H9 (cell line): ENCODE measurements around the gene TSGA10IP. TPM values are rescaled to one million over a fixed set of nuclear protein-coding genes. Genes with fewer than 3 reads are reported as not detected.

Experiments
- DNase-seq: peaks from one replicate; pipeline ENCODE4 v3.0.0-alpha.2; 2017
- H2AFZ ChIP-seq: one replicate; pipeline ENCODE4 v1.6.1; 2013; ENCODE audit warnings: mild to moderate bottlenecking, low read length, control low read depth, moderate library complexity
- H2AK5ac ChIP-seq: 2 replicates; pipeline ENCODE4 v1.6.1; 2013; ENCODE audit warnings: low read length, control low read depth, mixed read lengths; ENCODE audit not compliant: insufficient read length
- H2BK120ac ChIP-seq: one replicate; pipeline ENCODE4 v1.6.1; 2013; ENCODE audit warnings: low read depth, mild to moderate bottlenecking, low read length, control low read depth, inconsistent platforms; ENCODE audit not compliant: poor library complexity, severe bottlenecking
- H2BK12ac ChIP-seq: 2 replicates; pipeline ENCODE4 v1.6.1; 2013; ENCODE audit warnings: low read length, control low read depth, mixed read lengths, low read depth; ENCODE audit not compliant: insufficient read length
- H2BK15ac ChIP-seq: 2 replicates; pipeline ENCODE4 v1.6.1; 2013; ENCODE audit warnings: low read depth, low read length, control low read depth
- H2BK20ac ChIP-seq: one replicate; pipeline ENCODE4 v1.6.1; 2013; ENCODE audit warnings: low read depth, mild to moderate bottlenecking, low read length, control low read depth, inconsistent platforms; ENCODE audit not compliant: poor library complexity, severe bottlenecking
- H2BK5ac ChIP-seq: 2 replicates; pipeline ENCODE4 v1.6.1; 2013; ENCODE audit warnings: low read length, control low read depth, mixed read lengths; ENCODE audit not compliant: insufficient read length
- H3K14ac ChIP-seq: 2 replicates; pipeline ENCODE4 v1.6.1; 2013; ENCODE audit warnings: low read length, control low read depth; ENCODE audit not compliant: insufficient read depth
- H3K18ac ChIP-seq: 2 replicates; pipeline ENCODE4 v1.6.1; 2013; ENCODE audit warnings: low read depth, mild to moderate bottlenecking, mixed read lengths, low read length, control low read depth; ENCODE audit not compliant: insufficient read length
- H3K23ac ChIP-seq: 2 replicates; pipeline ENCODE4 v1.6.1; 2013; ENCODE audit warnings: low read length, control low read depth, mixed read lengths, low read depth; ENCODE audit not compliant: insufficient read length
- H3K23me2 ChIP-seq: 2 replicates; pipeline ENCODE4 v1.6.1; 2013; ENCODE audit warnings: low read depth, mild to moderate bottlenecking, mixed read lengths, low read length, control low read depth; ENCODE audit not compliant: insufficient read length, poor library complexity, severe bottlenecking
- H3K27ac ChIP-seq: 2 replicates; pipeline ENCODE4 v1.5.1; 2013; ENCODE audit warnings: low read length, control low read depth, mixed read lengths, low read depth; ENCODE audit not compliant: insufficient read length
- H3K27me3 ChIP-seq: 2 replicates; pipeline ENCODE4 v1.6.1; 2013; ENCODE audit warnings: low read length, control low read depth, inconsistent platforms; ENCODE audit not compliant: insufficient read depth
- H3K4ac ChIP-seq: 2 replicates; pipeline ENCODE4 v1.6.1; 2013; ENCODE audit warnings: low read depth, mild to moderate bottlenecking, control low read depth, inconsistent platforms, low read length, moderate library complexity
- H3K4me1 ChIP-seq: 2 replicates; pipeline ENCODE4 v1.6.1; 2013; ENCODE audit warnings: low read length, control low read depth, inconsistent platforms; ENCODE audit not compliant: insufficient read depth
- H3K4me2 ChIP-seq: 2 replicates; pipeline ENCODE4 v1.6.1; 2013; ENCODE audit warnings: low read length, control low read depth, mixed read lengths; ENCODE audit not compliant: insufficient read length, insufficient read depth
- H3K56ac ChIP-seq: 2 replicates; pipeline ENCODE4 v1.6.1; 2013; ENCODE audit warnings: low read depth, mild to moderate bottlenecking, mixed read lengths, low read length, control low read depth; ENCODE audit not compliant: insufficient read length
- H3K79me1 ChIP-seq: 2 replicates; pipeline ENCODE4 v1.6.1; 2013; ENCODE audit warnings: low read depth, mild to moderate bottlenecking, moderate library complexity, low read length, control low read depth, inconsistent platforms; ENCODE audit not compliant: insufficient read depth, poor library complexity, severe bottlenecking
- H3K79me2 ChIP-seq: 2 replicates; pipeline ENCODE4 v1.6.1; 2013; ENCODE audit warnings: low read length, control low read depth, inconsistent platforms; ENCODE audit not compliant: insufficient read depth
- H3K9ac ChIP-seq: 2 replicates; pipeline ENCODE4 v1.6.1; 2013; ENCODE audit warnings: low read length, control low read depth, mixed read lengths; ENCODE audit not compliant: insufficient read length; ENCODE audit errors: extremely low read depth
- H3K9me3 ChIP-seq: one replicate; pipeline ENCODE4 v1.6.1; 2013; ENCODE audit warnings: low read depth, low read length, inconsistent platforms; ENCODE audit not compliant: control insufficient read depth
- H3T11ph ChIP-seq: one replicate; pipeline ENCODE4 v1.6.1; 2013; ENCODE audit warnings: mild to moderate bottlenecking, low read length, control low read depth, inconsistent platforms
- H4K20me1 ChIP-seq: one replicate; pipeline ENCODE4 v1.6.1; 2013; ENCODE audit not compliant: control insufficient read depth, insufficient read length, insufficient read depth
- H4K5ac ChIP-seq: 2 replicates; pipeline ENCODE4 v1.6.1; 2013; ENCODE audit warnings: low read depth, mild to moderate bottlenecking, mixed read lengths, low read length, control low read depth; ENCODE audit not compliant: insufficient read length
- H4K8ac ChIP-seq: replicated peaks from 2 replicates; pipeline ENCODE4 v1.6.1; 2013; ENCODE audit warnings: low read length, control low read depth, mixed read lengths, low read depth; ENCODE audit not compliant: insufficient read length
- H4K91ac ChIP-seq: 2 replicates; pipeline ENCODE4 v1.6.1; 2013; ENCODE audit warnings: low read depth, mild to moderate bottlenecking, moderate library complexity, mixed read lengths, low read length, control low read depth; ENCODE audit not compliant: insufficient read length
- H3K27ac Mint-ChIP-seq, 3 experiments: 2 replicates in 2 of 3; 3 replicates in 1 of 3; pipeline ENCODE4 v1.8.0; 2020 to 2021; ENCODE audit warnings: mixed read lengths in 3 of 3, mild to moderate bottlenecking in 1 of 3, moderate library complexity in 1 of 3
- H3K27me3 Mint-ChIP-seq: 2 replicates; pipeline ENCODE4 v1.8.0; 2021; ENCODE audit warnings: low read depth, mild to moderate bottlenecking, moderate library complexity, mixed read lengths
- H3K36me3 Mint-ChIP-seq, 3 experiments: 2 replicates in 2 of 3; 3 replicates in 1 of 3; pipeline ENCODE4 v1.8.0; 2020 to 2021; ENCODE audit warnings: low read depth in 3 of 3, mixed read lengths in 3 of 3; ENCODE audit not compliant: insufficient read depth in 1 of 3
- H3K4me1 Mint-ChIP-seq, 2 experiments: 2 replicates each; pipeline ENCODE4 v1.8.0; 2020; ENCODE audit warnings: mixed read lengths in 2 of 2
- H3K4me3 Mint-ChIP-seq, 2 experiments: 2 replicates in 1 of 2; 3 replicates in 1 of 2; pipeline ENCODE4 v1.8.0; 2020 to 2021; ENCODE audit warnings: mild to moderate bottlenecking in 2 of 2, mixed read lengths in 2 of 2, moderate library complexity in 1 of 2
- H3K9me3 Mint-ChIP-seq, 2 experiments: 2 replicates in 1 of 2; 3 replicates in 1 of 2; pipeline ENCODE4 v1.8.0; 2020; ENCODE audit warnings: mild to moderate bottlenecking in 2 of 2, mixed read lengths in 2 of 2, moderate library complexity in 1 of 2
- WGBS: extraction: QIAGEN DNeasy Blood & Tissue Kit; methylation state at CpG from one replicate; pipeline ENCODE4 v1.1.7; 2013; ENCODE audit warnings: missing lambda C conversion rate, low lambda C conversion rate, mixed read lengths; ENCODE audit not compliant: insufficient read length; ENCODE audit errors: extremely low coverage; 5-methylcytosine and 5-hydroxymethylcytosine counted together
- total RNA-seq: library from RNA; stranded (reverse); gene quantifications from 2 replicates; pipeline ENCODE4 v1.2.1, GENCODE V29; 2021
- TF ChIP-seq, protein P1 (sequence below): fragments of 200-600 bp; sonication (generic); conservative IDR thresholded peaks from 3 replicates; pipeline ENCODE4 v1.8.0; 2021; ENCODE audit warnings: antibody characterized with exemption, mild to moderate bottlenecking

TSGA10IP gene
- total RNA-seq, 1 experiment from 2014 or later: 2.2 TPM

DNA sequence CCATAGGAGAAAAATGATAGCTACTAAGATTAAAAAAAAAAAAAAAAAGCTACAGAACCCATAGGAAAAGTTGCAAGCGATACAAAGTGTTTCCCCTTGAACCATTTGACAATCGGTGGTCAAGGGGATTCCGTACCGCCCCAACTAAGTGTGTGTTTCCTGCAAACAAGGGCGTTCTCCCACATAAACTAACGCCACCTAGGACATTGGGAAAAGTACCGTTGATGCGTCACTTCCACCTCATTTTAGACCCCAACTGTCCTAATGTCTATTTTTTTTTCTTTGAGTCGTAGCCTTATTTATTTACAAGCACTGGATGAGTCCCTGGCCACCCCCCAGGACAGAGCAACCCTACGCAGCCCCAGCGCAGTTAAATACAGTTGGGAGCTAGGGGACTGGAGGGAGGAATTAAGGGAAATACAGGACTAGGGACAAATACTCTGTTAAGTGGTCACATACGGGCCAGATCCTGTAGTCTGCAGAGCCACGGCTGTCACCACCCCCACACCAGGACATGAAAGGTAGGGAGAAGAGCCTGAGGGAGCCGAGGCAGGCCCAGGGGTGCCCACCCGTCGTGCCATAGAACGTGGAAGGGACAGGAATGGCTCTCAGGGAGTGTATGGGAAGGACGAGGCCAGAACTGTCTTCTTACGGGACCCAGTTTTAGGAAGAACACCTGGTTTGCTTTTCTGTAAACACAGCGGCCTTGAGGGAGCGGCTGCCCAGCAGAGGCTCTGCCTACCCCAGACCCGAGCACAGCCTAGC is 37.7 kb downstream of the TSGA10IP start:
- H3K9me3 ChIP-seq: no peaks in the 10 kb centered on the region
- no peak overlapping the region for H2BK15ac ChIP-seq
- no peak overlapping the region for H3K18ac ChIP-seq
- no peaks in the 10 kb centered on the region for H3K79me1 ChIP-seq
- H2BK120ac ChIP-seq: no peak overlapping the region
- H4K20me1 ChIP-seq: no peaks in the 10 kb centered on the region
- no CpG with 5 or more reads among the region's 22 CpGs for WGBS
- no peak overlapping the region for H3K14ac ChIP-seq
- H3T11ph ChIP-seq: no peak overlapping the region
- H3K27me3 ChIP-seq: no peaks in the 10 kb centered on the region
- no peak overlapping the region for H3K56ac ChIP-seq
- H3K4me3 Mint-ChIP-seq: no peak overlapping the region; a peak in 1 of 5 replicates
- H4K91ac ChIP-seq: no peak overlapping the region
- TF ChIP-seq, protein P1, sequence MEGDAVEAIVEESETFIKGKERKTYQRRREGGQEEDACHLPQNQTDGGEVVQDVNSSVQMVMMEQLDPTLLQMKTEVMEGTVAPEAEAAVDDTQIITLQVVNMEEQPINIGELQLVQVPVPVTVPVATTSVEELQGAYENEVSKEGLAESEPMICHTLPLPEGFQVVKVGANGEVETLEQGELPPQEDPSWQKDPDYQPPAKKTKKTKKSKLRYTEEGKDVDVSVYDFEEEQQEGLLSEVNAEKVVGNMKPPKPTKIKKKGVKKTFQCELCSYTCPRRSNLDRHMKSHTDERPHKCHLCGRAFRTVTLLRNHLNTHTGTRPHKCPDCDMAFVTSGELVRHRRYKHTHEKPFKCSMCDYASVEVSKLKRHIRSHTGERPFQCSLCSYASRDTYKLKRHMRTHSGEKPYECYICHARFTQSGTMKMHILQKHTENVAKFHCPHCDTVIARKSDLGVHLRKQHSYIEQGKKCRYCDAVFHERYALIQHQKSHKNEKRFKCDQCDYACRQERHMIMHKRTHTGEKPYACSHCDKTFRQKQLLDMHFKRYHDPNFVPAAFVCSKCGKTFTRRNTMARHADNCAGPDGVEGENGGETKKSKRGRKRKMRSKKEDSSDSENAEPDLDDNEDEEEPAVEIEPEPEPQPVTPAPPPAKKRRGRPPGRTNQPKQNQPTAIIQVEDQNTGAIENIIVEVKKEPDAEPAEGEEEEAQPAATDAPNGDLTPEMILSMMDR: no peak
- no peaks in the 10 kb centered on the region for H3K23me2 ChIP-seq
- no peak overlapping the region for H3K9ac ChIP-seq
- no peak overlapping the region for H2BK12ac ChIP-seq
- no peak for DNase-seq
- no peak overlapping the region for H2BK5ac ChIP-seq
- no peak overlapping the region for H2AFZ ChIP-seq
- H3K4me2 ChIP-seq: no peak overlapping the region
- no peak overlapping the region for H3K23ac ChIP-seq
- no peaks in the 10 kb centered on the region for H3K79me2 ChIP-seq
- no peaks in the 10 kb centered on the region for H3K9me3 Mint-ChIP-seq
- H4K8ac ChIP-seq: no peak overlapping the region
- no peaks in the 10 kb centered on the region for H3K4me1 Mint-ChIP-seq
- 0 out of 7 replicates have a peak overlapping the region, but pooled peaks of 1 of the 3 experiments have one; percentile 36 for H3K27ac Mint-ChIP-seq
- no peak overlapping the region for H3K27ac ChIP-seq
- peaks cover 9 to 17% (median 14%) of the 10 kb centered on the region in 3 experiments; a peak in 6 of 7 replicates for H3K36me3 Mint-ChIP-seq
- no peak overlapping the region for H4K5ac ChIP-seq
- H3K4ac ChIP-seq: no peak overlapping the region; the same call in 1 of the 2 replicates
- H2BK20ac ChIP-seq: no peak overlapping the region
- H3K27me3 Mint-ChIP-seq: no peaks in the 10 kb centered on the region; the same call in none of the 2 replicates
- no peaks in the 10 kb centered on the region for H3K4me1 ChIP-seq
- no peak overlapping the region for H2AK5ac ChIP-seq
